SK-N-SH (cell line): ENCODE results near the gene CABP1. TPM values are rescaled to one million over a fixed set of nuclear protein-coding genes. Genes with fewer than 3 reads are reported as not detected.

ENCODE experiments used
- CTCF ChIA-PET: fragments of 300-600, 350-600 bp; formaldehyde crosslinking; extraction: SDS; loops from one replicate; lab custom pipeline; 2021; lab: Yijun Ruan, JAX
- POLR2A ChIA-PET: fragments of 350-600 bp; sonication (Branson Sonifier 250); formaldehyde crosslinking; extraction: SDS; loops from one replicate; lab custom pipeline; 2020; ENCODE audit warnings: antibody characterized with exemption, inconsistent platforms; lab: Yijun Ruan, JAX
- DNase-seq: peaks from one replicate; pipeline ENCODE4 v3.0.0; 2012
- H2AFZ ChIP-seq: fragments of 200-600 bp; sonication (generic); 2 replicates; pipeline ENCODE4 v1.8.1; 2016; ENCODE audit warnings: antibody characterized with exemption, mild to moderate bottlenecking, low read depth
- H3F3A ChIP-seq: fragments of 200-600 bp; sonication (generic); replicated peaks from 2 replicates; pipeline ENCODE3; 2016; ENCODE audit warnings: antibody characterized with exemption, mild to moderate bottlenecking; ENCODE audit not compliant: insufficient read depth
- H3K27ac ChIP-seq, 2 experiments: fragments of 200-500 bp in 1 of 2; fragments of 200-600 bp in 1 of 2; sonication (Bioruptor generic) in 1 of 2; sonication (generic), shearing (Covaris generic) in 1 of 2; 2 replicates each; pipeline versions ENCODE4 v1.5.1 to v1.6.1; 2014 to 2016; ENCODE audit warnings: low read depth in 2 of 2, inconsistent platforms in 1 of 2, low read length in 1 of 2, mild to moderate bottlenecking in 1 of 2, mixed read lengths in 1 of 2
- H3K27me3 ChIP-seq: fragments of 200-600 bp; sonication (generic), shearing (Covaris generic); 2 replicates; pipeline ENCODE4 v1.6.1; 2016; ENCODE audit warnings: mixed run types; ENCODE audit not compliant: insufficient read depth
- H3K36me3 ChIP-seq, 2 experiments: fragments of 200-500 bp in 1 of 2; fragments of 200-600 bp in 1 of 2; sonication (Bioruptor generic) in 1 of 2; sonication (generic) in 1 of 2; replicated peaks in 1 of 2; 2 replicates each; pipeline versions ENCODE3 to v1.5.1; 2014 to 2016; ENCODE audit warnings: low read length in 1 of 2, mild to moderate bottlenecking in 1 of 2; ENCODE audit not compliant: insufficient read depth in 2 of 2, control insufficient read depth in 1 of 2
- H3K4me1 ChIP-seq, 2 experiments: fragments of 200-500 bp in 1 of 2; fragments of 200-600 bp in 1 of 2; sonication (Bioruptor generic) in 1 of 2; sonication (generic), shearing (Covaris generic) in 1 of 2; 2 replicates each; pipeline versions ENCODE4 v1.5.1 to v1.6.1; 2014 to 2016; ENCODE audit warnings: low read depth in 1 of 2, low read length in 1 of 2, mixed run types in 1 of 2; ENCODE audit not compliant: insufficient read depth in 2 of 2, control insufficient read depth in 1 of 2
- H3K4me2 ChIP-seq: fragments of 200-600 bp; sonication (generic), shearing (Covaris generic); 2 replicates; pipeline ENCODE4 v1.6.1; 2017; ENCODE audit warnings: mixed run types
- H3K4me3 ChIP-seq, 2 experiments: fragments of 200-500 bp in 1 of 2; fragments of 200-600 bp in 1 of 2; sonication (Bioruptor generic) in 1 of 2; sonication (generic), shearing (Covaris generic) in 1 of 2; 2 replicates each; pipeline versions ENCODE4 v1.5.1 to v1.8.1; 2014 to 2016; ENCODE audit warnings: low read depth in 2 of 2, inconsistent platforms in 1 of 2, low read length in 1 of 2, mild to moderate bottlenecking in 1 of 2, mixed read lengths in 1 of 2, moderate library complexity in 1 of 2
- H3K79me2 ChIP-seq: fragments of 200-600 bp; sonication (generic); 2 replicates; pipeline ENCODE4 v1.8.1; 2017; ENCODE audit warnings: mild to moderate bottlenecking; ENCODE audit not compliant: insufficient read depth
- H3K9ac ChIP-seq: fragments of 200-600 bp; sonication (generic); 2 replicates; pipeline ENCODE4 v1.6.1; 2017; ENCODE audit warnings: mixed run types
- H3K9me2 ChIP-seq: fragments of 200-600 bp; sonication (generic); 2 replicates; pipeline ENCODE4 v1.6.1; 2017; ENCODE audit warnings: mixed run types
- H3K9me3 ChIP-seq: fragments of 200-600 bp; sonication (generic); 2 replicates; pipeline ENCODE4 v1.6.1; 2017; ENCODE audit warnings: mixed run types, mild to moderate bottlenecking, moderate library complexity
- H4K20me1 ChIP-seq: fragments of 200-600 bp; sonication (generic); 2 replicates; pipeline ENCODE4 v1.6.1; 2017; ENCODE audit warnings: mild to moderate bottlenecking, mixed run types; ENCODE audit not compliant: insufficient read depth
- ELF1 ChIP-seq: IDR thresholded peaks from 2 replicates; pipeline ENCODE4 v1.4.0; 2012
- EP300 ChIP-seq, 2 experiments: IDR thresholded peaks; 2 replicates each; pipeline versions ENCODE4 v1.4.0 to v1.6.1; 2012; ENCODE audit warnings: borderline replicate concordance in 1 of 2, low read depth in 1 of 2, low read length in 1 of 2
- EZH2phosphoT487 ChIP-seq: fragments of 200-600 bp; sonication (generic); IDR thresholded peaks from 2 replicates; pipeline ENCODE4 v1.6.1; 2017; ENCODE audit warnings: low read depth, mixed run types, mild to moderate bottlenecking, antibody characterized with exemption, moderate library complexity, borderline replicate concordance
- FOSL2 ChIP-seq: IDR thresholded peaks from 2 replicates; pipeline ENCODE4 v1.4.0; 2012; ENCODE audit warnings: low read depth, mild to moderate bottlenecking, moderate library complexity, borderline replicate concordance
- GATA2 ChIP-seq: sonication (generic); formaldehyde crosslinking; IDR thresholded peaks from 2 replicates; pipeline ENCODE4 v1.5.0; 2020; ENCODE audit warnings: mild to moderate bottlenecking, missing genetic modification reagents
- IRF3 ChIP-seq: fragments of 150-350 bp; IDR thresholded peaks from 2 replicates; pipeline ENCODE4 v1.6.1; 2016; ENCODE audit warnings: mild to moderate bottlenecking, low read depth, low read length
- JUND ChIP-seq: IDR thresholded peaks from 2 replicates; pipeline ENCODE4 v1.4.0; 2012
- NRF1 ChIP-seq: IDR thresholded peaks from 2 replicates; pipeline ENCODE4 v1.6.1; 2012; ENCODE audit warnings: low read depth, mild to moderate bottlenecking, low read length
- PBX3 ChIP-seq: IDR thresholded peaks from 2 replicates; pipeline ENCODE4; 2012
- RAD21 ChIP-seq: IDR thresholded peaks from 2 replicates; pipeline ENCODE4 v1.6.1; 2012; ENCODE audit warnings: mild to moderate bottlenecking, low read length
- REST ChIP-seq: IDR thresholded peaks from 2 replicates; pipeline ENCODE4 v1.6.1; 2012; ENCODE audit warnings: mild to moderate bottlenecking, low read depth, low read length, moderate library complexity
- SIN3A ChIP-seq: IDR thresholded peaks from 2 replicates; pipeline ENCODE4 v1.6.1; 2012; ENCODE audit warnings: low read depth, mild to moderate bottlenecking, low read length, moderate library complexity, borderline replicate concordance
- YY1 ChIP-seq: IDR thresholded peaks from 2 replicates; pipeline ENCODE4 v1.4.0; 2012; ENCODE audit warnings: low read depth, mild to moderate bottlenecking
- WGBS: methylation state at CpG from one replicate; pipeline ENCODE4 v1.1.6; 2017; ENCODE audit warnings: low lambda C conversion rate; 5-methylcytosine and 5-hydroxymethylcytosine counted together
- polyA plus RNA-seq, 3 experiments: library from polyadenylated mRNA; depleted of rRNA; stranded (reverse); fragments of >200 nt; gene quantifications; 2 replicates each; pipeline ENCODE4 v1.2.3, GENCODE V29; 2012

CABP1 gene
- polyA plus RNA-seq, 1 of the 3 experiments (the other 2 are of a cell fraction): 0.08 TPM

GRCh38 chr12:120706029-120706428 lies 65.6 kb downstream of the CABP1 start:
- H3K27ac ChIP-seq: no peak overlapping the region

GRCh38 chr12:120708651-120709050 lies 68.2 kb downstream of the CABP1 start:
- Histone ChIP-seq H3K36me3 (peaks cover 7 to 14% of the 10 kb centered on the region in 2 experiments), H2AFZ (no peak overlapping the region), H3K9me3 (no peaks in the 10 kb centered on the region), H3K9ac (no peak overlapping the region), H3K9me2 (no peaks in the 10 kb centered on the region), H3K27ac (peak overlapping the region in 1 of 2 experiments; percentile 51; a peak in 2 of 4 replicates), H3K4me3 (no peak overlapping the region), H3K27me3 (no peaks in the 10 kb centered on the region), H3K79me2 (peaks cover 28% of the 10 kb centered on the region), H4K20me1 (no peaks in the 10 kb centered on the region), H3F3A (peaks cover 14% of the 10 kb centered on the region), H3K4me2 (no peak overlapping the region), H3K4me1 (peaks cover 0 to 28% of the 10 kb centered on the region in 2 experiments; a peak in 2 of 4 replicates)
- TF ChIP-seq FOSL2 (no peak), EZH2phosphoT487 (no peak), ELF1 (no peak), YY1 (no peak)
- 82% methylated on average over 1 of the region's 4 CpGs for WGBS
- peak; percentile 46 for DNase-seq
- CTCF ChIA-PET: interaction anchor here (1.6 to 5.3 kb wide), 4 partner anchors 10 to 263 kb away, joined by 6 to 67 read pairs (median 22); partner anchors contain the start of gene POP5
- POLR2A ChIA-PET: interaction anchor here (1.2 kb wide), 1 partner anchor 126 kb away, joined by 3 read pairs; no protein-coding TSS in a partner anchor

More at GRCh38 chr12:120706029-120706428, 65.6 kb downstream of the CABP1 start:
- no peak for DNase-seq
- no peak overlapping the region for H3K4me2 ChIP-seq
- H3K9ac ChIP-seq: no peak overlapping the region
- no peaks in the 10 kb centered on the region for H3K9me3 ChIP-seq
- POLR2A ChIA-PET: interaction anchor here (0.6 kb wide), 1 partner anchor 20 kb away, joined by 3 read pairs; no protein-coding TSS in a partner anchor
- no peaks in the 10 kb centered on the region for H3F3A ChIP-seq
- no peaks in the 10 kb centered on the region for H3K27me3 ChIP-seq
- H3K9me2 ChIP-seq: no peaks in the 10 kb centered on the region
- H2AFZ ChIP-seq: no peak overlapping the region
- peaks cover 0 to 15% of the 10 kb centered on the region in 2 experiments; a peak in 1 of 4 replicates for H3K4me1 ChIP-seq
- H4K20me1 ChIP-seq: no peaks in the 10 kb centered on the region
- 85% methylated on average over 5 of the region's 5 CpGs for WGBS
- no peak overlapping the region for H3K4me3 ChIP-seq
- peaks cover 6% of the 10 kb centered on the region for H3K79me2 ChIP-seq
- no peak for TF ChIP-seq SIN3A
- TF ChIP-seq, all 33 proteins: peak for 0
- H3K36me3 ChIP-seq: peaks cover 5 to 6% of the 10 kb centered on the region in 2 experiments
- CTCF ChIA-PET: no interaction called here

GRCh38 chr12:120710031-120710804 lies 69.8 kb downstream of the CABP1 start, which contains the start of gene UNC119B:
Gene UNC119B (plus strand): TSS chr12:120710458. CDS start chr12:120710475, 17 bp downstream.
- Histone ChIP-seq H3K9ac (peak within 1 kb of the TSS; percentile 84), H4K20me1 (no peaks in the 10 kb centered on the region), H3K9me3 (no peaks in the 10 kb centered on the region), H3K27me3 (no peaks in the 10 kb centered on the region), H3K4me2 (peak within 1 kb of the TSS; percentile 82), H3K4me1 (peaks cover 0 to 29% of the 10 kb centered on the region in 2 experiments; a peak in 2 of 4 replicates), H3K4me3 (peak within 1 kb of the TSS; percentile 78 to 90), H3K9me2 (no peaks in the 10 kb centered on the region), H3F3A (peaks cover 15% of the 10 kb centered on the region), H3K79me2 (peaks cover 37% of the 10 kb centered on the region), H2AFZ (peak within 1 kb of the TSS; percentile 64), H3K27ac (peak within 1 kb of the TSS; percentile 63 to 79; a peak in 3 of 4 replicates), H3K36me3 (peaks cover 5 to 24% of the 10 kb centered on the region in 2 experiments)
- WGBS: 17% methylated on average over 1 of the region's 76 CpGs
- ChIA-PET POLR2A (interaction anchor here (0.9 to 2.1 kb wide), 5 partner anchors 12 to 127 kb away, joined by 3 to 8 read pairs (median 3); no protein-coding TSS in a partner anchor), CTCF (interaction anchor here (0.6 to 5.3 kb wide), 7 partner anchors 12 to 732 kb away, joined by 3 to 67 read pairs (median 6); partner anchors contain the start of genes CABP1 and POP5)
- DNase-seq: peak; percentile 96
- TF ChIP-seq JUND (no peak), NRF1 (no peak), IRF3 (no peak), EP300 (IDR thresholded peaks at IDR 0.05; ENCODE audit: borderline replicate concordance in 1 of 2, low read depth in 1 of 2, low read length in 1 of 2) (no peak), PBX3 (no peak), EZH2phosphoT487 (no peak), ELF1 (no peak), RAD21 (no peak), GATA2 (peak; percentile 38), REST (no peak)
